Measurements from ENCODE around the gene ZNF630.

DNA sequence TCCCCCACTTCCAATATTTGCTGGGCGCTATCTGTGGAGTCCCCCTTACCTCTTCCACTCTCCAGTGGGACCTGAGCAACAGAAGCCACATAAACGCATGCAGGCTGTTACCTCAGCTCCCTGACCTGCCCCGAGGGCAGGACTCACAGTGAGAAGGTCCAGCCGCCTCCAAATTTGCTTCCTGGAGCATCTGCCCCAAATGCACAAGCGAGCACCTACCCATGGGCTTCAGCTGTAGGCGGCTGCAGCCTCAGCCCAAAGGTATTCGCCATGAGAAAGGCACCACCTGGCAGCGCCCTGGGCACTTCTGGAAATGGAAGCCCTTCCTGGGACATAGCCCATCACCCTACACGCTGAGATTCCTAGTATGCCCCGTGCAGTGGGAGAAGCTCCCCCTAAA is 41.2 kb downstream of the ZNF630 start:
- TF ChIP-seq SAP30 (IDR thresholded peaks at IDR 0.05; ENCODE audit: insufficient read depth, insufficient replicate concordance, low read length), result no peak
- no peak for TF ChIP-seq RXRA (IDR thresholded peaks at IDR 0.05; ENCODE audit: insufficient read depth, low read depth, low read length)

All from H1 (cell line).